Gastrocnemius medialis (tissue), 4 donors: Measurements from ENCODE around the gene TUBA3C. TPM values are rescaled to one million over a fixed set of nuclear protein-coding genes. Genes with fewer than 3 reads are reported as not detected.

Experiments
- ATAC-seq, 2 donors: fragments of 150-250 bp; one replicate each; pipeline ENCODE4 v1.9.1; 2016
- DNase-seq, 2 donors: peaks; one replicate each; pipeline ENCODE4 v3.0.0-alpha.2; 2019
- H3K27ac ChIP-seq, 4 donors: fragments of 200-600 bp; sonication (generic); 1 replicate in 1 of 4; 2 replicates in 3 of 4; pipeline ENCODE4 v1.5.1; 2016 to 2018; ENCODE audit warnings: mild to moderate bottlenecking in 2 of 4, moderate library complexity in 1 of 4
- H3K27me3 ChIP-seq, 3 donors: fragments of 200-600 bp; sonication (generic) in 2 of 3; 1 replicate in 1 of 3; 2 replicates in 2 of 3; pipeline versions ENCODE4 v1.5.1 to v1.6.0; 2016 to 2019; ENCODE audit warnings: mild to moderate bottlenecking in 1 of 3, moderate library complexity in 1 of 3
- H3K36me3 ChIP-seq, 2 donors: fragments of 200-600 bp; sonication (generic) in 1 of 2; one replicate each; pipeline ENCODE4 v1.5.1; 2017 to 2018
- H3K4me1 ChIP-seq, 2 donors: fragments of 200-600 bp; sonication (generic) in 1 of 2; one replicate each; pipeline ENCODE4 v1.5.1; 2016 to 2017; ENCODE audit warnings: mild to moderate bottlenecking in 2 of 2
- H3K4me3 ChIP-seq, 4 donors: fragments of 200-600 bp; sonication (generic) in 3 of 4; 1 replicate in 1 of 4; 2 replicates in 3 of 4; pipeline ENCODE4 v1.5.1; 2016 to 2019; ENCODE audit warnings: mild to moderate bottlenecking in 2 of 4
- H3K9me3 ChIP-seq, 3 donors: fragments of 200-600 bp; sonication (generic) in 2 of 3; 1 replicate in 1 of 3; 2 replicates in 2 of 3; pipeline ENCODE4 v1.5.1; 2016 to 2019
- POLR2A ChIP-seq, 2 donors: fragments of 450-650 bp; IDR thresholded peaks; one replicate each; pipeline ENCODE4 v1.6.1; 2017; ENCODE audit warnings: antibody characterized with exemption in 2 of 2, mild to moderate bottlenecking in 2 of 2, moderate library complexity in 2 of 2
- in situ Hi-C, 4 donors: fragments of 200-750 bp; cut with MboI; loops; one replicate each; pipeline versions ENCODE4 v1.15.0 to v1.8.0; 2017; ENCODE audit warnings: low sequenced_read_pairs in 4 of 4
- intact Hi-C: fragments of 100-400 bp; cut with DNase I; formaldehyde crosslinking; loops from one replicate; pipeline ENCODE4 v1.15.1; 2023; ENCODE audit warnings: low total_unique reads
- total RNA-seq, 4 donors: library from RNA; depleted of rRNA; stranded (reverse); fragments of >200 nt; gene quantifications; one replicate each; pipeline versions ENCODE4 v1.1.0 to v1.2.3, GENCODE V29; 2016
- TF ChIP-seq, protein P1 (sequence below), 5 experiments: fragments of 450-650 bp in 3 of 5; fragments of 200-600 bp in 2 of 5; sonication (generic) in 2 of 5; IDR thresholded peaks in 4 of 5; conservative IDR thresholded peaks in 1 of 5; 1 replicate in 4 of 5; 2 replicates in 1 of 5; pipeline ENCODE4 v1.5.1; 2016 to 2019; ENCODE audit warnings: antibody characterized with exemption in 5 of 5, mild to moderate bottlenecking in 3 of 5, moderate library complexity in 3 of 5

Gene TUBA3C
- total RNA-seq, 4 donors from 2014 or later: not detected

DNA sequence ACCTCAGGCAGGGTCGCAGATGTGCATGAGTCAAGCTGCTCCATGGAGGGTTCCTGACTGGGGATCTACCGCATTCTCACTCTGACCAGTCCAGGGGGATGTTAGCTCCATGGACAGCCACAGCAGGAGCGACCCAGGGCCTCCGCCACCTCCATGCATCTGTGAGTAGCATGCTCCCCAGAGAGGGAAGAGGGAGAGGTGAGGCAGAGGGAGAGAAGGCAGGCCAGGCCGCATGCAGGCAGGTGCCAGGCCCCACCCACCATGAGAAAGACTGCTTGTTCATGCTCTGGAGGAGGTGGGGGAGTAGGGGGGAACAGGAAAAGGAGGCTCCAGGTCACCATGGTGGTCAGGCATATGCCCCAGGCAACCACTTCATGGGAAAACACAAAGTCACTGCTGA lies 20.3 kb downstream of the TUBA3C start:
- ATAC-seq (no peak), DNase-seq (no peak)
- Histone ChIP-seq H3K4me1 (no peaks in the 10 kb centered on the region), H3K27ac (no peak overlapping the region), H3K9me3 (no peaks in the 10 kb centered on the region), H3K36me3 (no peaks in the 10 kb centered on the region), H3K4me3 (no peak overlapping the region), H3K27me3 (no peaks in the 10 kb centered on the region)
- intact Hi-C loops: no loop called here
- TF ChIP-seq, protein P1, sequence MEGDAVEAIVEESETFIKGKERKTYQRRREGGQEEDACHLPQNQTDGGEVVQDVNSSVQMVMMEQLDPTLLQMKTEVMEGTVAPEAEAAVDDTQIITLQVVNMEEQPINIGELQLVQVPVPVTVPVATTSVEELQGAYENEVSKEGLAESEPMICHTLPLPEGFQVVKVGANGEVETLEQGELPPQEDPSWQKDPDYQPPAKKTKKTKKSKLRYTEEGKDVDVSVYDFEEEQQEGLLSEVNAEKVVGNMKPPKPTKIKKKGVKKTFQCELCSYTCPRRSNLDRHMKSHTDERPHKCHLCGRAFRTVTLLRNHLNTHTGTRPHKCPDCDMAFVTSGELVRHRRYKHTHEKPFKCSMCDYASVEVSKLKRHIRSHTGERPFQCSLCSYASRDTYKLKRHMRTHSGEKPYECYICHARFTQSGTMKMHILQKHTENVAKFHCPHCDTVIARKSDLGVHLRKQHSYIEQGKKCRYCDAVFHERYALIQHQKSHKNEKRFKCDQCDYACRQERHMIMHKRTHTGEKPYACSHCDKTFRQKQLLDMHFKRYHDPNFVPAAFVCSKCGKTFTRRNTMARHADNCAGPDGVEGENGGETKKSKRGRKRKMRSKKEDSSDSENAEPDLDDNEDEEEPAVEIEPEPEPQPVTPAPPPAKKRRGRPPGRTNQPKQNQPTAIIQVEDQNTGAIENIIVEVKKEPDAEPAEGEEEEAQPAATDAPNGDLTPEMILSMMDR (IDR thresholded peaks at IDR 0.05 in 4 of 5, conservative IDR thresholded peaks at IDR 0.05 in 1 of 5): no peak
- TF ChIP-seq POLR2A (IDR thresholded peaks at IDR 0.05): no peak
- in situ Hi-C loops: no loop called here

- H3K9me3 ChIP-seq: no peaks in the 10 kb centered on the region
- intact Hi-C loops: no loop called here
- TF ChIP-seq, protein P1 (IDR thresholded peaks at IDR 0.05 in 4 of 5, conservative IDR thresholded peaks at IDR 0.05 in 1 of 5): no peak
- TF ChIP-seq POLR2A (IDR thresholded peaks at IDR 0.05): no peak
- H3K4me3 ChIP-seq: no peak overlapping the region
- in situ Hi-C loops: no loop called here
- no peak overlapping the region for H3K27ac ChIP-seq
- DNase-seq (no peak), ATAC-seq (no peak)
- H3K36me3 ChIP-seq: no peaks in the 10 kb centered on the region
- H3K27me3 ChIP-seq: no peaks in the 10 kb centered on the region
- no peaks in the 10 kb centered on the region for H3K4me1 ChIP-seq
Observed at GRCh38 chr13:19159761-19160420, 21.7 kb downstream of the TUBA3C start.

DNA sequence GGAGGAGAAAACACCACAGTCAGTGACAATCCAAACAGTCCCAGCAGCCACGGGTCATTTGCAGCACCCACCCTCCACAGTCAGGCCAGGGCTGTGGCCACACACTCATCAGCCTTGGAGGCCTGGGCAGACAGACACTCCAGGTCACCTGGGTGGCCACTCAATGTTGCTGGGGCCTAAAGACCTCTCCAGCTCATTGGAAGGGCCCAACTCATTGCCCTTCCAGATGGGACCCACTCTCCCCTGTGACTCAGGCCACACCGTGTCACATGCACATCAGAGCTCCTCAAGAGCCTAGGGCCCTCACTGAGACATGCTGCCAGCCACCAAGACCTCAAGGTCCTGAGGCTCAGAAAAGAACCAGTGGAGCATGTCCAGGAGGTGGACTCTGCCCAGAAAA lies 22.4 kb downstream of the TUBA3C start:
- DNase-seq: no peak
- TF ChIP-seq POLR2A (IDR thresholded peaks at IDR 0.05): no peak
- TF ChIP-seq, protein P1 (IDR thresholded peaks at IDR 0.05 in 4 of 5, conservative IDR thresholded peaks at IDR 0.05 in 1 of 5): no peak
- H3K27me3 ChIP-seq: no peaks in the 10 kb centered on the region
- H3K4me3 ChIP-seq: no peak overlapping the region
- H3K27ac ChIP-seq: no peak overlapping the region
- in situ Hi-C loops (no loop called here), intact Hi-C loops (no loop called here)
- ATAC-seq: no peak
- H3K36me3 ChIP-seq: no peaks in the 10 kb centered on the region
- no peaks in the 10 kb centered on the region for H3K9me3 ChIP-seq
- no peaks in the 10 kb centered on the region for H3K4me1 ChIP-seq

GRCh38 chr13:19158526-19159174 lies 23.0 kb downstream of the TUBA3C start:
- DNase-seq (no peak), ATAC-seq (no peak)
- no peak overlapping the region for H3K27ac ChIP-seq
- TF ChIP-seq, protein P1 (IDR thresholded peaks at IDR 0.05 in 4 of 5, conservative IDR thresholded peaks at IDR 0.05 in 1 of 5): no peak
- TF ChIP-seq POLR2A (IDR thresholded peaks at IDR 0.05): no peak
- no peak overlapping the region for H3K4me3 ChIP-seq
- H3K27me3 ChIP-seq: no peaks in the 10 kb centered on the region
- no peaks in the 10 kb centered on the region for H3K9me3 ChIP-seq
- H3K36me3 ChIP-seq: no peaks in the 10 kb centered on the region
- intact Hi-C loops (no loop called here), in situ Hi-C loops (no loop called here)
- H3K4me1 ChIP-seq: no peaks in the 10 kb centered on the region
